GM12891 (cell line): ENCODE data around the gene FKBP7.

Source experiments
- PAX5 ChIP-seq: IDR thresholded peaks from 2 replicates; pipeline ENCODE4 v1.6.1; 2011; ENCODE audit warnings: low read length, moderate library complexity, mild to moderate bottlenecking; ENCODE audit not compliant: insufficient read depth, severe bottlenecking
- POLR2A ChIP-seq: IDR thresholded peaks from 2 replicates; pipeline ENCODE4 v1.6.1; 2011; ENCODE audit warnings: low read depth, low read length, control low read depth
- POLR2AphosphoS5 ChIP-seq: IDR thresholded peaks from 2 replicates; pipeline ENCODE4 v1.6.1; 2011; ENCODE audit warnings: low read depth, low read length, control low read depth
- POU2F2 ChIP-seq: IDR thresholded peaks from 2 replicates; pipeline ENCODE4 v1.6.1; 2011; ENCODE audit warnings: low read depth, mild to moderate bottlenecking, control low read depth, low read length, moderate library complexity
- SPI1 ChIP-seq: IDR thresholded peaks from 2 replicates; pipeline ENCODE4 v1.6.1; 2011; ENCODE audit warnings: low read depth, low read length, control low read depth
- TAF1 ChIP-seq: IDR thresholded peaks from 2 replicates; pipeline ENCODE4 v1.6.1; 2011; ENCODE audit warnings: low read depth, low read length, control low read depth

- TF ChIP-seq POLR2A (no peak), TAF1 (no peak), POLR2AphosphoS5 (no peak), PAX5 (no peak), SPI1 (no peak), POU2F2 (no peak)
These were observed 28.5 kb upstream of the FKBP7 start for GRCh38 chr2:178506949-178507348.
